SK-N-SH (cell line): ENCODE data around the gene SSBP2.

Experiments
- EP300 ChIP-seq, 2 experiments: IDR thresholded peaks; 2 replicates each; pipeline versions ENCODE4 v1.4.0 to v1.6.1; 2012; ENCODE audit warnings: borderline replicate concordance in 1 of 2, low read depth in 1 of 2, low read length in 1 of 2
- EZH2phosphoT487 ChIP-seq: fragments of 200-600 bp; sonication (generic); IDR thresholded peaks from 2 replicates; pipeline ENCODE4 v1.6.1; 2017; ENCODE audit warnings: low read depth, mixed run types, mild to moderate bottlenecking, antibody characterized with exemption, moderate library complexity, borderline replicate concordance
- GABPA ChIP-seq: IDR thresholded peaks from 2 replicates; pipeline ENCODE4 v1.4.0; 2012; ENCODE audit warnings: low read depth, mild to moderate bottlenecking
- MAX ChIP-seq: IDR thresholded peaks from 2 replicates; pipeline ENCODE4 v1.4.0; 2012; ENCODE audit warnings: low read depth
- MXI1 ChIP-seq: IDR thresholded peaks from 2 replicates; pipeline ENCODE4 v1.6.1; 2012; ENCODE audit warnings: mild to moderate bottlenecking, low read depth, low read length, improper control_type of control experiment
- NFIC ChIP-seq: IDR thresholded peaks from 2 replicates; pipeline ENCODE4 v1.4.0; 2012; ENCODE audit warnings: borderline replicate concordance
- NRF1 ChIP-seq: IDR thresholded peaks from 2 replicates; pipeline ENCODE4 v1.6.1; 2012; ENCODE audit warnings: low read depth, mild to moderate bottlenecking, low read length
- POLR2AphosphoS5 ChIP-seq: IDR thresholded peaks from 2 replicates; pipeline ENCODE4 v1.6.1; 2012; ENCODE audit warnings: low read depth, low read length
- RAD21 ChIP-seq: IDR thresholded peaks from 2 replicates; pipeline ENCODE4 v1.6.1; 2012; ENCODE audit warnings: mild to moderate bottlenecking, low read length
- RCOR1 ChIP-seq: fragments of 150-350 bp; IDR thresholded peaks from 2 replicates; pipeline ENCODE4 v1.6.1; 2017; ENCODE audit warnings: antibody characterized with exemption, low read length
- RFX5 ChIP-seq: IDR thresholded peaks from 2 replicates; pipeline ENCODE4 v1.6.1; 2012; ENCODE audit warnings: mild to moderate bottlenecking, improper control_type of control experiment, low read length
- TAF1 ChIP-seq: IDR thresholded peaks from 2 replicates; pipeline ENCODE4 v1.6.1; 2012; ENCODE audit warnings: low read depth, mild to moderate bottlenecking, low read length, moderate library complexity, borderline replicate concordance
- YY1 ChIP-seq: IDR thresholded peaks from 2 replicates; pipeline ENCODE4 v1.4.0; 2012; ENCODE audit warnings: low read depth, mild to moderate bottlenecking
- TF ChIP-seq, protein P1 (sequence below): fragments of 200-600 bp; sonication (generic); IDR thresholded peaks from 2 replicates; pipeline ENCODE4 v1.6.1; 2017; ENCODE audit warnings: antibody characterized with exemption, mild to moderate bottlenecking, moderate library complexity

- TF ChIP-seq GABPA, result no peak
- no peak for TF ChIP-seq EP300 (IDR thresholded peaks at IDR 0.05; ENCODE audit: borderline replicate concordance in 1 of 2, low read depth in 1 of 2, low read length in 1 of 2)
- TF ChIP-seq, protein P1, sequence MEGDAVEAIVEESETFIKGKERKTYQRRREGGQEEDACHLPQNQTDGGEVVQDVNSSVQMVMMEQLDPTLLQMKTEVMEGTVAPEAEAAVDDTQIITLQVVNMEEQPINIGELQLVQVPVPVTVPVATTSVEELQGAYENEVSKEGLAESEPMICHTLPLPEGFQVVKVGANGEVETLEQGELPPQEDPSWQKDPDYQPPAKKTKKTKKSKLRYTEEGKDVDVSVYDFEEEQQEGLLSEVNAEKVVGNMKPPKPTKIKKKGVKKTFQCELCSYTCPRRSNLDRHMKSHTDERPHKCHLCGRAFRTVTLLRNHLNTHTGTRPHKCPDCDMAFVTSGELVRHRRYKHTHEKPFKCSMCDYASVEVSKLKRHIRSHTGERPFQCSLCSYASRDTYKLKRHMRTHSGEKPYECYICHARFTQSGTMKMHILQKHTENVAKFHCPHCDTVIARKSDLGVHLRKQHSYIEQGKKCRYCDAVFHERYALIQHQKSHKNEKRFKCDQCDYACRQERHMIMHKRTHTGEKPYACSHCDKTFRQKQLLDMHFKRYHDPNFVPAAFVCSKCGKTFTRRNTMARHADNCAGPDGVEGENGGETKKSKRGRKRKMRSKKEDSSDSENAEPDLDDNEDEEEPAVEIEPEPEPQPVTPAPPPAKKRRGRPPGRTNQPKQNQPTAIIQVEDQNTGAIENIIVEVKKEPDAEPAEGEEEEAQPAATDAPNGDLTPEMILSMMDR, result no peak
- no peak for TF ChIP-seq EZH2phosphoT487
- no peak for TF ChIP-seq NRF1
- TF ChIP-seq RAD21, result no peak
- no peak for TF ChIP-seq POLR2AphosphoS5
- no peak for TF ChIP-seq YY1
- TF ChIP-seq RCOR1, result no peak
- TF ChIP-seq TAF1, result no peak
- TF ChIP-seq NFIC, result no peak
- TF ChIP-seq RFX5, result no peak
- TF ChIP-seq MAX, result no peak
- no peak for TF ChIP-seq MXI1
These were observed 33.7 kb downstream of the SSBP2 start for GRCh38 chr5:81717226-81717625.
